Fibroblast of skin of right biceps (primary cell): ENCODE data around the gene CTSW.

ENCODE experiments used
- DNase-seq: peaks from one replicate; pipeline ENCODE4 v3.0.0-alpha.2; 2013

The CTSW gene

GRCh38 chr11:65856689-65857499, 22.7 kb upstream of the CTSW start:
- peak; percentile 55 for DNase-seq

GRCh38 chr11:65857500-65857852, 22.2 kb upstream of the CTSW start:
- no peak for DNase-seq

DNA sequence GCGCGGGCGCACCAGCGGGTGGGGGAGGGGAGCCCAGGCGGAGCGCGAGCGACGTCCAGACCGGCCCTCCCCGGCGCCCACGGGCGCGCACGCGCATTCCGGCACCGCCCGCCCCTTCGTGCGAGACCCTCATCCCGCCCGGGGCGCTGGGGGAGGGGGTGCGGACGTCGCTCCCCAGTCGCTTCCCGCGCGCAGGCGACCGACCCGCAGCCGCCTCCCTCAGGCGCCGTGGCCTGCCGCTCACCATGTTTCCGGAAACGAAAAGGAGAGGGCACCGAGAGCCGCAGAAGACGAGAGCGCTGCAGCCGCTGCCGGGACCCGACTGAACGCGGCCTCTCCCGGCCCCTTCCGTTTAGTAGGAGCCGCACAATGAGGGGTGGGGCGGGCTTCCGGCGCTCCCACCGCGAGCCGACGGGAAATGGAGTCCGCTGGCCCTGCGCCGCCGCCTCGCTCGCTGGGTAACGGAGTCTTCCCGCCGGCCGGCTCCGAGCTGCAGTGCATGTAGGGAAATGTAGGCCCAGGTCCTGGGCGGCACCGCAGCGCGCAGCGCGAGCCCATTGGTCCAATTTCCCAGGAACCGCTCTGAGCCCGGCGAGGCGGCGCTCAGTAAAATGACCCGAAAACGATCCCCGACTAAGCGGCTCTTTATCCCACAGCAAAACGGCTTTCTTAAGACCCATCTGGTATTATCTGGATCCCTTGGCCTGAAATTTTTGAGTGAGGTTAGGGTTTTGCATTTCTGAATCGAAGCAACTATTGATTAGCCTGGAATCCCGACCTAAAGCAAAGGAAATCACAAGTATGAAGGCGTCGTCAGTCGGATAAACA, 21.6 kb upstream of the CTSW start, which contains the start of gene CFL1:
TSS of gene CFL1 (minus strand) at position 328 of the 828 bp plus-strand sequence. CDS start at position 247, 81 bp downstream.
- DNase-seq: peak; percentile 99

DNA sequence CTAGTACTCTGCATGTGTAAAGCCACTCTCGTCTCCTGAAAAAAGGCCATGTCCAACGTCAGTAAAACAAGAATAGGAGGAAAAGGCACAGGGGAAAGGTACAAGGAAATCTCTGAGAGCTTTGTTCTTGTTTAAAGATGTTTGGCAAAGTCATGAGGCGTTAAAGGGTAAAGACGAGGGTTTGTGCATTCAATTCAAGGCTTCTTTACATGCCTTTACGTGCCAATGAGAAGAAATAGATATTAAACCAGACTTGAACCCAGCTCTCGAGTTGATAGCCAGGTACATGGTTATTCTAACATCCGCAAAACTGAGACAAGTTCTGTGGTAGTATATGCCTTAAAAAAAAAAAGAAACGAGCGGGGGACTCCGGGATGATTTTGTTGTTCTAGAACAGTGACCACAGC, 21.0 kb upstream of the CTSW start:
- no peak for DNase-seq

DNA sequence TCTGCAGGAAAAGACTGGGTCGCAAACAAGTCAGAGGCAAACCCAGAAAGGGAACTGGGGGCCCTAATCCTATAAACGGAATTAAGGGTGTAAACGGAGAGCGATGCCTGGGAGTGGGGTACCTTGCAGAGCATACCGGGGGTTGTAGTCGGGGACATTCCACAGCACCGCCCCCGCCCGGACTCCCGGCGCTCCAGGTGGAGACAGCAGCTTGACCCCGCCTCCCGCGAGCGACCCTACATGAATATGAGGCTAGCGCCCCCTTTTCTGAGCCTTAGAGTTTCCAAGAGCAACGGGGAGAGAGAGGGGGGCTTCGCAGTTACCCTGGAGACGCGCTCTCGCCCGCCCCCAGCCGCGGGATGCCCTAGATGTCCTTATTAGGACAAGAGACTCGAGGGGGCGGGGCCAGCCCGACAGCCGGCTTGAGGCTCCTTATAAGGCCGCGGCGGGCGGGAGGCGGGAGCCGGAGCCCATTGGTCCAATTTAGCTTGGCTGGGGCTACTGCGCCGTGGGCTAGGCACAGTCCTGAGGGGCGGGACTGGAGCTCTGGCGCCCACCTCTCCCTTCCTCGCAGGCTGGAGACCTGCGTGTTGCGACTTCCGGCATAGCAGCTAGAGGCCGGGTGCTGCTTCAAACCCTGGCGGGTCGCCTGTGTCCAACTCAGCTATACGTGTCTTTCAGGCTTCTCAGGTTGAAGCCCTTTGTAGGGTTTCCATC, 20.4 kb upstream of the CTSW start:
- DNase-seq: peak; percentile 100

GRCh38 chr11:65859812-65860277, 19.8 kb upstream of the CTSW start:
- DNase-seq: no peak

GRCh38 chr11:65860278-65861164, 19.1 kb upstream of the CTSW start, which contains the start of gene MUS81:
Gene MUS81 (plus strand): TSS chr11:65860433. CDS start chr11:65860754, 321 bp downstream.
- DNase-seq: peak; percentile 100

- DNase-seq: no peak
Observed at GRCh38 chr11:65861165-65861505, 18.5 kb upstream of the CTSW start.

DNA sequence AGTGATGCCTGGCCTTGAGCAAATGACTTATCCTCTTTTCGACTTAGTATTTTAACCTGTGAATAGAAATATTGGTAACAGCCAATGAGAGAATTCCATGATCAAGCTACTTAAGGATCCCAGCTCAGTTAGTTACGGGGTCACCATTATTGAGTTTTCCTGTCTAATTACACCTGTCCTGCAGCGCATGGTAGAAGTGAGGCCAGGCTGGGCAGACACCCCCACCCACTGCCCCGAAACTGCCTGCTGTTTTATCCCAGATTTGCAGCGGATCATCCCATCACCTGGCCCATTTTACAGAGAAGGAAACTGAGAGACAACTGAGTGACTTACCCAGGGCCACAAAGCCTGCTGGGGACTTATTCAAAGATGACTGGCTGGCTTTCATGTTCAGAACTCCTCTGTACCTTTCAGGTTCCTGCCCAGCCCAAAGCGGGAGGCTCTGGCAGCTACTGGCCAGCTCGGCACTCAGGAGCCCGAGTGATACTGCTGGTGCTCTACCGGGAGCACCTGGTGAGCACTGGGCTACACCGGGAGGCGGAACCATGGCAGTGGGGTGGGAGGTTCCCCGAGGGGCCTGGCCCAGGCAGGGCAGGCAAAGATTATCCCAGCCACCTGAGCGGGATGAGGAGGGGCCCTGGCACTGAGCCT, 18.0 kb upstream of the CTSW start:
- DNase-seq: no peak

DNA sequence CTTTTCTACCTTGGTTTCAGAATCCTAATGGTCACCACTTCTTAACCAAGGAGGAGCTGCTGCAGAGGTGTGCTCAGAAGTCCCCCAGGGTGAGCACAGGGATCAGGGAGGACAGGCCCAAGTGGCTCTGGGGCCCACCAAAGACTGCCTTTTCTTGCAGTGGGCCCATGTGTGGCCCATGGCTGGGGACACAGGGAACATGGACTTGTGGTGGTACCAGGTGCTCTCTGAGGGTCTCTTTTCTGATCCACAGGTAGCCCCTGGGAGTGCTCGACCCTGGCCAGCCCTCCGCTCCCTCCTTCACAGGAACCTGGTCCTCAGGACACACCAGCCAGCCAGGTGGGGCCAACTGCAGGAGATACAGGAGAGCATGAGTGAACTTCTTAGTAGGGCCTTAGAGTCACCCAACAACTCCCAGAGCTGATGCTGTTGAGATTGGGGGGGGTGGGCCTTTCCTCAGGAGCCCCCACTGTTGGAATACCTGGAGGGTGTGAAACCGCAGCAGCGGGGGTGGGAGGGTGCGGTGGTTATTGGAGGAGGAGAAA, 17.4 kb upstream of the CTSW start:
- DNase-seq: no peak

DNA sequence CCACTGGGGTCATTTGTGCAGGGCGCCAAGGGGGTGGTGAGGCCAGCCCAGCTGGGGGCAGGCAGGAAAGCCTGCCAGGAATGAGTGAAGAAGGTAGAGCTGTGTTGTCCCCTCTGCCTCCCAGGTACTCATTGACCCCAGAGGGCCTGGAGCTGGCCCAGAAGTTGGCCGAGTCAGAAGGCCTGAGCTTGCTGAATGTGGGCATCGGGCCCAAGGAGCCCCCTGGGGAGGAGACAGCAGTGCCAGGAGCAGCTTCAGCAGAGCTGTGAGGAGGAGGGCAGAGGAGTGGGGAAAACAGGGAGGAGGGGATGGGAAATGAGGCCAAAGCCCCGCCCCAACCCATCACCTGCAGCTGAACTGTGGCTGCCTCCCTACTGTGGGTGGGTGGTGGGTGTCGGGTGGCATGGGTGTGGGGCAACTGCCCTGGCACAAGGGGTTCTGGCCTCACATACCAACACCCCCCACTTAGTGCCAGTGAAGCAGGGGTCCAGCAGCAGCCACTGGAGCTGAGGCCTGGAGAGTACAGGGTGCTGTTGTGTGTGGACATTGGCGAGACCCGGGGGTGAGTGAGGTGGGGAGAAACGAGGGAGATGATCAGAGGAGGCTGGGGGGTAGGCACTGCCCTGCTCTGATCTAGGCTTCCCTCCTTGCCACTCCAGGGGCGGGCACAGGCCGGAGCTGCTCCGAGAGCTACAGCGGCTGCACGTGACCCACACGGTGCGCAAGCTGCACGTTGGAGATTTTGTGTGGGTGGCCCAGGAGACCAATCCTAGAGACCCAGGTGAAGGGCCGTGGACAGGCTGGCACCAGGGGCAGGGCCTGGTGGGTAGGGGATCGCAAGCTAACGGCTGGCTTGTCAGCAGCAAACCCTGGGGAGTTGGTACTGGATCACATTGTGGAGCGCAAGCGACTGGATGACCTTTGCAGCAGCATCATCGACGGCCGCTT, 16.4 kb upstream of the CTSW start:
- no peak for DNase-seq

GRCh38 chr11:65863889-65864705, 15.5 kb upstream of the CTSW start:
- DNase-seq: no peak

DNA sequence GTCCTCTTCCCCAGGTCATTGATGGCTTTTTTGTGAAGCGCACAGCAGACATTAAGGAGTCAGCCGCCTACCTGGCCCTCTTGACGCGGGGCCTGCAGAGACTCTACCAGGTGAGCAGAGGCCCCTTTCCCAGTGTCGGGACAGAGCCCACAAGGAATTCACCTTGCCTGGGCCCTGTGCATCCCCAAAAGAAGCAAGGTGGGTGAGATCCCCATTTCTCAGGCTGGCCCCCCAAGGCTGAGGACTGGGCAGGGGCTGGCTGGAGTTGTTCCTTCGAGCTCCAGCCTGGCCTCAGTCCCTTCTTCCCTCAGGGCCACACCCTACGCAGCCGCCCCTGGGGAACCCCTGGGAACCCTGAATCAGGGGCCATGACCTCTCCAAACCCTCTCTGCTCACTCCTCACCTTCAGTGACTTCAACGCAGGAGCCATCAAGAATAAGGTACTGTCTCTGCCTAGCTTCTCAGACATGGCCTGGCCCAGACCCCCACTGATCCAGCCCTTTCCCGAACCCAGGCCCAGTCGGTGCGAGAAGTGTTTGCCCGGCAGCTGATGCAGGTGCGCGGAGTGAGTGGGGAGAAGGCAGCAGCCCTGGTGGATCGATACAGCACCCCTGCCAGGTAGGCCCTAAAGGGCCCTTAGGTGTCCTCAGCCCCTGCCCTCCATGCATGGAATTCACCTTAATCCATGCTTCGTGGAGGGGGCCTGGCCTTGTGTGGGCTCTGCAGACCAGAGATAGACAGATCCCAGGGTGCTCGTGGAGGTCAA, 14.7 kb upstream of the CTSW start:
- DNase-seq: no peak

DNA sequence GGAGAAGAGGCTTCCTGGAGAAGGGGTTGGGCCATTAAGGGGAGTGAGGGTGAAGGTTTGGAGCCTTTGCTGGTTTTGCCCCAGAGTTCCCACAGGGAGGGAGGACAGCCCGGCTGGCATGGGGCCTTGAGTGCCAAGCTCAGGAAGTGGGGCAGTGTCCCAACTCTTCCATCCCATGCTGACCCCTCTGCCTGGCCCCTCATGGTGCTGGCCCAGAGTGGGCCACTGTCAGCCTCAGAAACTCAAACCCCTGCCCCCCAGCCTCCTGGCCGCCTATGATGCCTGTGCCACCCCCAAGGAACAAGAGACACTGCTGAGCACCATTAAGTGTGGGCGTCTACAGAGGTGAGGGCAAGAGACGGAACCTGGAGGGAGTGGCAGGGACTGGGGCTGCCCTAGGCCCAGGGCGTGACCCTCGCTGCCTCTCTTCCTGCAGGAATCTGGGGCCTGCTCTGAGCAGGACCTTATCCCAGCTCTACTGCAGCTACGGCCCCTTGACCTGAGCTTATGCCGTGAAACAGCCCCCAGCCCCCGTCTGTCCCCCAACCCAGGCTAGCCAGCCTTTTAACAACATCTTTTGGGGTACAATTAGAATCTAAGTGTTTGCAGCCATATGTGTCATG, 14.0 kb upstream of the CTSW start:
- DNase-seq: no peak

- DNase-seq: no peak
Observed at GRCh38 chr11:65866509-65867283, 12.9 kb upstream of the CTSW start.

DNA sequence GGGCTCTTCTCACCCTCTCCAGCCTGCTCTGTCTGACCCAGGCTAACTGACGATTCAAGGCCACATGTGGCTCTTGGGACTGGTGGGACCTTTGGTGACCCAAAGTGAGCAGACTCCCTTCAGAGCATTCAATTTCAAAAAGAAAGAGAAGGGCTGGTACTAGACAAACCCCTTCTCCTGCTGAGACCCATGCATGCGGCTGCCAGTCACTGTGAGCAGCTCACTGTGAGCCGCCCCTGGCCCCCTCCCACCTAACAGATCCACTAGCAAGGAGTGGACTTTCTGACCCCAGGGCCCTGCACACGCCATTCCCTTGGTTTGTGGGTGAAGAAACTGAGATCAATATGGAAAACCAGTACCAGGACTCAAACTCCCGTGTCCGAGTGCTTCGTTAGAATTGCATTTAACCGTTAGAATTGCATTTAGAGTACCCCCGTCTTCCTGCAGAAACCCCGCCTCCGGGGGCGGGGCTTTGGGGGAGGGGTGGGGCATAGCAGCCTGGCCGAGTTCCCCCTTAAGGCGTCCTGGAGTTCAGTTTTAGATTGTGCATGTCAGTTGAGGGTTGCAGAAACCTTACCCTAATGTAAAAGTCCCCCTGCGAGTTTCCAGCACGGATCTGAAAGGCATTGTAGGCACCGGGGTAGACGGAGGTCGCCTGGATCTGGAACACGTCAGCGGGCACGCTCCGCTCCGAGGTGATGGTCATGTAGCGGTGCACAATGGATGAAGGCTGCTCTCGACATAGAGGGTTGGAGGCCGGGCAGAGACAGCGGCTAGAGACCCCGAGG, 12.2 kb upstream of the CTSW start:
- DNase-seq: no peak
